SH-SY5Y (cell line): ENCODE results near the gene CTRB2.

Experiments
- GATA2 ChIP-seq: IDR thresholded peaks from 2 replicates; pipeline ENCODE4 v1.6.1; 2011; ENCODE audit warnings: mild to moderate bottlenecking, low read depth, low read length
- GATA3 ChIP-seq: IDR thresholded peaks from 2 replicates; pipeline ENCODE4 v1.6.1; 2011; ENCODE audit warnings: low read depth, mild to moderate bottlenecking, low read length, moderate library complexity

DNA sequence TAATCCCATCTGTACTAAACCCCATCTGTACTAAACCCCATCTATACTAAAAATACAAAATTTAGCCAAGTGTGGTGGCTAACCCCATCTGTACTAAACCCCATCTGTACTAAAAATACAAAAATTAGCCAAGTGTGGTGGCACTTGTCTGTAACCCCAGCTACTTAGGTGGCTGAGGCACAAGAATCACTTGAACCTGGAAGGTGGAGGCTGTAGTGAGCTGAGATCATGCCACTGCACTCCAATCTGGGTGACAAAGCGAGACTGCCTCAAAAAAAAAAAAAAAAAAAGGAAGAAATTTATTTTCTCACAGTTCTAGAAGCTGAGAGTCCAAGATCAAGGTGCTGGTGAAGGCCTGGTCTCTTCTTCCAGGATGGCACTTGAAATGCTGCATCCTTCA, 46.6 kb downstream of the CTRB2 start:
- TF ChIP-seq GATA2 (no peak), GATA3 (no peak)
